Mesodermal cell (in vitro differentiated cells): ENCODE results near the gene SNX22.

ENCODE experiments used
- H3K27ac ChIP-seq: 2 replicates; pipeline ENCODE4 v1.7.0; 2013; ENCODE audit warnings: mild to moderate bottlenecking, low read depth, low read length, moderate library complexity; ENCODE audit not compliant: severe bottlenecking
- H3K36me3 ChIP-seq: 2 replicates; pipeline ENCODE4 v1.7.1; 2013; ENCODE audit warnings: mild to moderate bottlenecking, low read length, moderate library complexity; ENCODE audit not compliant: control insufficient read depth, insufficient read depth
- H3K4me1 ChIP-seq: one replicate; pipeline ENCODE4 v1.7.1; 2013; ENCODE audit warnings: mild to moderate bottlenecking, low read length; ENCODE audit not compliant: insufficient read depth, control insufficient read depth, poor library complexity, severe bottlenecking
- H3K4me3 ChIP-seq: 2 replicates; pipeline ENCODE4 v1.7.0; 2013; ENCODE audit warnings: low read length, control low read depth, mild to moderate bottlenecking; ENCODE audit not compliant: insufficient read depth, poor library complexity, severe bottlenecking; ENCODE audit errors: extremely low read depth
- H3K9me3 ChIP-seq: 2 replicates; pipeline ENCODE4 v1.7.1; 2013; ENCODE audit warnings: mild to moderate bottlenecking, low read length, moderate library complexity; ENCODE audit not compliant: control insufficient read depth
- WGBS, 2 experiments: methylation state at CpG; one replicate each; pipeline ENCODE4 v1.1.5; 2013; ENCODE audit warnings: missing lambda C conversion rate in 2 of 2; ENCODE audit not compliant: insufficient coverage in 2 of 2; 5-methylcytosine and 5-hydroxymethylcytosine counted together

The SNX22 gene

DNA sequence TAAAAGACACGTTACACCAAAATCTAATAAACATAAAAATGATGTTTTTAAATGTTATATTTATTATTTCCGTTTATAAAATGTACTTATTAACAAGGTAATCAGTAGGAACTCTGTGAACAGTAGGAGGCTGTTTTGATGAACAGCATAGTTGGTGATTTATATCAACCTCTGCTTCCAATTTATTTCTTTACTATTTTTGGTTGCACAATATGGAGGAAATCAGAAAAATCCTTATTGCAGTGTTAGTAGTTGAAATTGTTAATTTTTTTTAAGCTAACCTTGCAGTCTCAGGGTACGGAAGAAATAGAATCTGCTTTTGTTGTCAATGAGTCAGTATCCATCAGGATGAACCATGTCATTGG, 5.0 kb upstream of the SNX22 start:
- Histone ChIP-seq H3K9me3 (no peaks in the 10 kb centered on the region), H3K27ac (no peak overlapping the region), H3K36me3 (peaks cover 25% of the 10 kb centered on the region), H3K4me1 (peaks cover 3% of the 10 kb centered on the region), H3K4me3 (no peak overlapping the region)
- WGBS, 2 experiments = 100% methylated on average over 1 of the region's 3 CpGs

DNA sequence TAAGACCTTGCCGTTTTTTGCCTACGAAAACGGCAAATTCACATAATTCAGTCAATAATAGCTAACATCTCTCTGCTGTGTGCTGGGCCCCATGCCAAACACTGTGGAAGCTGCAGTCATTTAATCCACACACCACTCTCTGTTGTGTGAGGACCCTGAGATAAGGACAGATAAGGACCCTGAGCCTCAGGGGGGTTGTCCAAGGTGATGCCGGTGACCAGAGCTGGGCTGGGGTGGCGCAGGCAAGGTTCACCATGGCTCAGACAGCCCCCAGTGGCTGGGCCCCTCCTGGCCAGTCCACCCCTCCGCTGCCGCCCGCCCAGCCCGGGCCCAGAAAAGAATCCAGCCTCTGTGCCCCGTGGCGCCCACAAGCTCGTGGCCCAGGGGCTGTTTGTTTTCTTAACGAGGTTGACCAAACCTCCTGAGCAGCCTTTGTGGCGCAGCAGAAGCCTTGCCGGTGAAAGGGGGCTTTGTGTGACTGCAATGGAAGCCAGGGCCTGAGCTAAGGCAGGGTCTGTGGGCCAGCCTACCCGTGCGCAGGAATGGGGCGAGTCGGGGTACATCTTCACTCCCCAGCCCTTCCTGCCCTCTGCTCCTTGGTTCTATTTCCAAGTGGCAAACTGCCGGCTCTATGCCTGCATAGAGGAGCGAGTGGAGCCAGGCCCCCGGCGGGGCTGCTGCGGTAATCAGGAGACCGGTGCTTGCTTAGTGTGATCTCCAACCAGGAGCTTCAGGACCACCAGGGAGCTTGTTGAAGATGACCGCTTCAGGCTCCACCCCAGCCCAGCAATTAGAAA, 4.4 kb upstream of the SNX22 start:
- H3K36me3 ChIP-seq = peaks cover 21% of the 10 kb centered on the region
- no peak overlapping the region for H3K27ac ChIP-seq
- peaks cover 3% of the 10 kb centered on the region for H3K4me1 ChIP-seq
- 90 to 93% methylated on average over 24 to 26 of the region's 26 CpGs for WGBS, 2 experiments
- no peak overlapping the region for H3K4me3 ChIP-seq
- no peaks in the 10 kb centered on the region for H3K9me3 ChIP-seq

DNA sequence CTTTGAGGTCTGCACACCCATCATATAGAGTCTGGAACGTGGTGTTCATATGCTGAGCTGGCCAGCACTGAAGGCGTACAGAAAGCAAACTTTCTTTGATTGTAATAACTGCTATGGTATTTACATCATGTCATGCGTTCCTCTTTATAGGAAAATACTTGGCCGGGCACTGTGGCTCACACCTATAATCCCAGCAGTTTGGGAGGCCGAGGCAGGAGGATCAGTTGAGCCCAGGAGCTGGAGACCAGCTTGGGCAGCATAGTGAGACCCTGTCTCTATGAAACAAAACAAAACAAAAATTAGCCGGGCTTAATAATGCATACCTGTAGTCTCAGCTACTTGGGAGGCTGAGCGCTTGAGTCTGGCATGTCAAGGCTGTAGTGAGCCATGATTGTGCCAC, 3.4 kb upstream of the SNX22 start:
- Histone ChIP-seq H3K27ac (no peak overlapping the region), H3K9me3 (no peaks in the 10 kb centered on the region), H3K36me3 (peaks cover 12% of the 10 kb centered on the region), H3K4me3 (no peak overlapping the region), H3K4me1 (peaks cover 6% of the 10 kb centered on the region)
- WGBS, 2 experiments = 97 to 98% methylated on average over 5 of the region's 7 CpGs

DNA sequence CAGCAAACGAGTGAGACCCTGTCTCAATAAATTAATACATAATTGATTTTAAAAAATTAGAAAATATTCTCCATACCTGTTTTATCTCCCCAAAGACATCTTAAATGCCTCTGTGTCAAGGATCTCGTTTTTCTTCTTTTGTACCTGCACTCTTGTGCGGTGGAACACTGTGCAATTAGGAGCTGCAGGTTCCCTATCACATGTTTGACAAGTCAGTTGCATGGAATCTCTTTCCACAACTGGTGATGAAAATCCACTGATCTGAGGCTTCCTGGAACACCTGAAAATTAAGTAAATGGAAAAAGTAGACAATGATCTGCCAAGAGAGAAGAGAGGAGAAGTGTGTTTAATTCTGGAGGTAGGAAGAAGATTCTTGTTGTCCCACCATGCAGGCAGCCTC, 3.0 kb upstream of the SNX22 start:
- 88 to 92% methylated on average over 2 of the region's 3 CpGs for WGBS, 2 experiments
- Histone ChIP-seq H3K27ac (no peak overlapping the region), H3K36me3 (peaks cover 8% of the 10 kb centered on the region), H3K4me1 (peaks cover 9% of the 10 kb centered on the region), H3K4me3 (no peak overlapping the region), H3K9me3 (no peaks in the 10 kb centered on the region)

DNA sequence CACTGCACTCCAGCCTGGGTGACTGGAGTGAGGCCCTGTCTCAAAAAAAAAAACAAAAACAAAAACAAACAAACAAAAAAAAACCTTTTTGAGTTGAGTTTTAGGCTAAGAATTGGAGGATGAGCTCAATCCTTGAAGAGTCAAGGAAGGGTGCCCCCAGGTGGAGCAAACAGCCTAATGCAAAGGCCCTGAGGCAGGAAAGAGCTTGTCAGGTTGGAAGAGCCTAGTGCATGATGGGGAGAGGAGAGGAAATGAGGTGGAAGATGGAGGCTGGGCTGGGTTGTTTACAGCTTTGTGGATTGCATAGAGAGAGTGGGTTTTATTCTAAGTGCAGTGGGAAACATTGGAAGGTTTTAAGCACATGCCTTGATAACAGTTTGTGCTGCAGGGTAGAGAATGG, 2.1 kb upstream of the SNX22 start:
- H3K4me3 ChIP-seq = no peak overlapping the region
- H3K36me3 ChIP-seq = peaks cover 5% of the 10 kb centered on the region
- H3K27ac ChIP-seq = no peak overlapping the region
- H3K9me3 ChIP-seq = no peaks in the 10 kb centered on the region
- peaks cover 9% of the 10 kb centered on the region for H3K4me1 ChIP-seq

GRCh38 chr15:64149893-64150578, 1.5 kb upstream of the SNX22 start:
- peaks cover 9% of the 10 kb centered on the region for H3K4me1 ChIP-seq
- no peak overlapping the region for H3K4me3 ChIP-seq
- 88 to 93% methylated on average over 4 to 6 of the region's 9 CpGs for WGBS, 2 experiments
- H3K36me3 ChIP-seq = peaks cover 2% of the 10 kb centered on the region
- H3K9me3 ChIP-seq = no peaks in the 10 kb centered on the region
- H3K27ac ChIP-seq = no peak overlapping the region

DNA sequence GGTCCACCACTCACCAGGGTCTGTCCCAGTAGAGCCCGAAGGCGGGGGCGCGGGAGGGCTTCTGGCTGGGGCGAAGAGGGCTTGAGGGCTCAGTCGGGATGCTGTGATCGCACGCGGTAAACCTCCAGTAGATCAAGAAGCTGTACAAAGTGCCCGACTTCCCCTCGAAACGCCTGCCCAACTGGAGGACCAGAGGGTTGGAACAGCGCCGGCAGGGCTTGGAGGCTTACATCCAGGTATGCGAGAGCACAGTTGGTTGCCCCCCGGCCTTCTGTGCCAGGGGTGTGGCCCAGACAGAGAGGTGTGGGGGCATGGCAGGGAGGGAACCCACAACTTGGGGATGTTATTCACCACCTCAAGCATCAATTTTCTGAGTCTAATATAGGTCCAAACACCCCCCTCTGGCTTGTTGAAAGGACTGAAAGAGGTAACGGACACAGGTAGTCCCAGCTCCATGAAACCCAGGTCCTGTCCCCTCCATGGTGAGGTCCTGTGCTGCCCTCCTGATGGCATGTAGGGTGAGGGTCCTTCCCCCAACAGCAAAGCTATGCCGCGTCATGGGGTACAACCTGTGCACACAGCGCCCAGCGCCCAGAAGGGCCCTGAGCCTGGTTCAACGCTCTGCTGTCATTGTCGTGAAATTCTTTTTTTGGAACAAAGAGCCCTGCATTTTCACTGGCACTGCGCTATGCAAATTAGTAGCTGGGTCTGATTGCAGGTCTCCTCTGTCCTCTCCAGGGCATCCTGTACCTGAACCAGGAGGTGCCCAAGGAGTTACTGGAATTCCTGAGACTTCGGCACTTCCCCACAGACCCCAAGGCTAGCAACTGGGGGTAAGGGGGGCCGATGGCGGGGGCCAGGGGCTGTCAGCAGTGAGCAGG, 1.2 kb downstream of the SNX22 start:
- WGBS, 2 experiments = 39 to 48% methylated on average over 22 to 25 of the region's 27 CpGs
- H3K27ac ChIP-seq = no peak overlapping the region

DNA sequence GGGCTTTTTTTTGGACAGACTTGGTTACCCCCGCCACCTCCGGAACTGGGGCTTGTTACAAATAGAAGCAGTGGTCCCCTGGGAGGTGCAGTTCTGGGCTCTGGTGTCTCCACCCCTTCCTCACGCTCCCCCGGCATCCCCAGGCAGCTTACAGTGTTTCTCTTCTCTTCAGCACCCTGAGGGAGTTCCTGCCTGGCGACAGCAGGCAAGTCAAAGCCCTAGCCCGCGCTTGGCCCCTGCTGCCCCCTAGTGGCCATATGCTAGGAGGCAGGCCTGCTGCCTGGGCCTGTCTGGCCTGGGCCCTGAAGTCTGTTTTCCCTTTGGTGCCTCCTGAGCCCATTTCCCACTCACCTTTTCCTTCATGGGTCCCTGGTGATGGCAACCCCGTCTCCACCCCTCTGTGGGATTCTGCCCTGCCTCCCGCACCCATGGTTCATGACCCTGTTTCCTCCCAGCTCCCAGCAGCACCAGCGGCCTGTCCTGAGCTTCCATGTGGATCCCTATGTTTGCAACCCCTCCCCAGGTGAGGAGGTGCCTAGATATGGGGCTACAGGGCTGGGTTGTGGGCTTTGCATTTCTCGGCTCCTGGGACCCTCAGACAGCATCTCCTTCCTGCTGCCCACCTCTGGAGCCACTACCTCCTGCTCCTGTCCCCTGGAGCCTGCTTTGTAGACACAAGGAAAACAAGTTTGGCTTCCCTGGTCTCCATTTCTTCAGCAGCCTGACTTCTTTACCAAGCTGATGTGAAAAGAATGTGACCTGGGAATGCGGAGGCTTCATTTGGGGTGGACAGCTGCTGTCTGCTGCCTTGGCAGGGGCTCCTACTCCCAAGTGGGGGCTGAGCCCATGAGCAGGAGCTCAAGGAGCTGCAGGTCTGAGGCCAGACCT, 2.2 kb downstream of the SNX22 start:
- 27 to 36% methylated on average over 9 to 10 of the region's 12 CpGs for WGBS, 2 experiments
- no peak overlapping the region for H3K4me3 ChIP-seq
- no peaks in the 10 kb centered on the region for H3K9me3 ChIP-seq
- peak overlapping the region; percentile 37 for H3K27ac ChIP-seq
- H3K4me1 ChIP-seq = peaks cover 9% of the 10 kb centered on the region
- H3K36me3 ChIP-seq = peaks cover 39% of the 10 kb centered on the region

More for the DNA sequence above, 1.2 kb downstream of the SNX22 start:
- H3K9me3 ChIP-seq = no peaks in the 10 kb centered on the region
- H3K4me1 ChIP-seq = peaks cover 9% of the 10 kb centered on the region
- H3K36me3 ChIP-seq = peaks cover 29% of the 10 kb centered on the region
- H3K4me3 ChIP-seq = peak overlapping the region; percentile 48

DNA sequence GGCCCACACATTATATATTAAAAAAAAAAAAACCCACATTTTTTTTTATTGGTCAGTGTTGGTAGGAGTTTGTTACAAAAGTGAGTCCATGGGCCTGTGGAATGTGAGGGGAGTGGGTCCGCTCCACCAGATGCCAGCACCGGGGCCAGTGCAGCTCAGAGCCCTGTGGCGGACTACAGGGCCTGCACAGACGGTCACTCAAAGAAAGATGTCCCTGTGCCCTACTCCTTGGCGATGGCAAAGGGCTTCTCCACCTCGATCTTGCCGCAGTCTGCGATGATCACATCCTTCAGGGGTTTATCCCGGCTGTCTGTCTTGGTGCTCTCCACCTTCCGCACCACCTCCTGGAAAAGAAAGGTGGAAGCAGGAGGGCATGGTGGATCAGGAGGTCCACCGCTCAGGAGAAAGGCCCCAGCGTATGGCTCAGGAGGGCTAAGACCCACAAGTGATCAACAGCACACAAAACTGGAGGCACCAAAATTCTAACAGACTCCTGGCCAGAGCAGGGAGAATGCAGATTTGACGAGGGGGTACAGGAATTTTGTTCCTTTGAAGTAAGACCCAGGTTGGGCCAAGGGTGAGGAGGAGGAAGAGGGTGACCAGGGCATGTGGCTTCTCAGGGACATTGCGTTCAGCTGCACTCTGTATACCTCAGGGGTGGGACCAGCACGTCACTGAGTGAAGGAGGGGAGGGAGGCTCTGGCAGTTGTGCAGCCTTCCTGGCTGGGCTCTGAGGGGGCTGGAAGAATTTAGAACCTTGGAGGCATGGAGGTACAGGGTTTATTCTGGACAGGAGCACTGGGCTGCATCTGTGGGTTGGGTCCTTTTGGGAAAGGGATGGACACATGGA, 4.5 kb downstream of the SNX22 start:
- Histone ChIP-seq H3K36me3 (peaks cover 62% of the 10 kb centered on the region), H3K27ac (no peak overlapping the region), H3K9me3 (no peaks in the 10 kb centered on the region), H3K4me1 (peaks cover 17% of the 10 kb centered on the region), H3K4me3 (no peak overlapping the region)
- WGBS, 2 experiments = 97% methylated on average over 13 of the region's 15 CpGs
